Uterus (tissue), 4 donors: ENCODE data around the gene C2orf49. TPM values are rescaled to one million over a fixed set of nuclear protein-coding genes. Genes with fewer than 3 reads are reported as not detected.
A peak's percentile ranks its signal among the peaks of the same experiment; 100 is the strongest.

Experiments
- DNase-seq, 2 donors: peaks; one replicate each; pipeline ENCODE4 v3.0.0-alpha.2; 2019 to 2020
- H3K27ac ChIP-seq, 2 donors: fragments of 200-600 bp; sonication (generic); 1 replicate in 1 of 2; 2 replicates in 1 of 2; pipeline ENCODE4 v1.5.1; 2016 to 2018
- H3K27me3 ChIP-seq, 2 donors: fragments of 200-600 bp; sonication (generic); one replicate each; pipeline ENCODE4 v1.5.1; 2018 to 2019; ENCODE audit warnings: control low read depth in 1 of 2
- H3K36me3 ChIP-seq, 2 donors: fragments of 200-600 bp; sonication (generic); one replicate each; pipeline ENCODE4 v1.5.1; 2019; ENCODE audit warnings: control low read depth in 1 of 2
- H3K4me1 ChIP-seq, 2 donors: fragments of 200-600 bp; sonication (generic); one replicate each; pipeline ENCODE4 v1.5.1; 2018 to 2019; ENCODE audit warnings: control low read depth in 1 of 2
- H3K4me3 ChIP-seq, 2 donors: fragments of 200-600 bp; sonication (generic); 1 replicate in 1 of 2; 2 replicates in 1 of 2; pipeline ENCODE4 v1.5.1; 2018 to 2019; ENCODE audit warnings: mild to moderate bottlenecking in 1 of 2
- H3K9me3 ChIP-seq, 2 donors: fragments of 200-600 bp; sonication (generic); one replicate each; pipeline ENCODE4 v1.5.1; 2019; ENCODE audit warnings: control low read depth in 1 of 2
- CTCF ChIP-seq, 4 experiments: fragments of 200-600 bp in 2 of 4; fragments of 450-650 bp in 2 of 4; sonication (generic) in 2 of 4; IDR thresholded peaks; one replicate each; pipeline ENCODE4 v1.5.1; 2016 to 2019; ENCODE audit warnings: antibody characterized with exemption in 4 of 4, mild to moderate bottlenecking in 2 of 4, moderate library complexity in 1 of 4
- POLR2A ChIP-seq, 2 donors: fragments of 450-650 bp; IDR thresholded peaks; one replicate each; pipeline ENCODE4 v1.6.1; 2016; ENCODE audit warnings: antibody characterized with exemption in 2 of 2, mild to moderate bottlenecking in 1 of 2, moderate library complexity in 1 of 2
- intact Hi-C: fragments of 100-400 bp; cut with DNase I; formaldehyde crosslinking; loops from one replicate; pipeline ENCODE4 v1.15.1; 2023; ENCODE audit warnings: low total_unique reads
- total RNA-seq, 4 donors: library from RNA; depleted of rRNA in 3 of 4; stranded (reverse); fragments of >200 nt in 3 of 4; gene quantifications; one replicate each; pipeline versions ENCODE4 v1.1.0 to v1.2.4, GENCODE V29; 2014 to 2023
- donor health status: DM: yes; HTN: yes; CAD: no.

C2orf49 gene
- total RNA-seq, 4 donors from 2014 or later: 10.2 to 62.6 (median 22.8) TPM

GRCh38 chr2:105368759-105369408, 31.5 kb downstream of the C2orf49 start:
- intact Hi-C loops: loop anchor here (5.0 kb wide), 1 partner anchor 153 kb away; no protein-coding TSS in a partner anchor
- Histone ChIP-seq H3K36me3 (no peaks in the 10 kb centered on the region), H3K4me1 (peaks cover 0 to 3% of the 10 kb centered on the region in 2 donors), H3K9me3 (no peaks in the 10 kb centered on the region), H3K27ac (no peak overlapping the region), H3K4me3 (no peak overlapping the region), H3K27me3 (no peaks in the 10 kb centered on the region)
- TF ChIP-seq POLR2A (IDR thresholded peaks at IDR 0.05): no peak
- TF ChIP-seq CTCF (IDR thresholded peaks at IDR 0.05): no peak
- DNase-seq: no peak

GRCh38 chr2:105369777-105370690, 32.7 kb downstream of the C2orf49 start:
- DNase-seq: peak; percentile 84 to 85
- Histone ChIP-seq H3K4me1 (peaks cover 0 to 1% of the 10 kb centered on the region in 2 donors), H3K4me3 (no peak overlapping the region), H3K27ac (no peak overlapping the region), H3K36me3 (no peaks in the 10 kb centered on the region), H3K9me3 (no peaks in the 10 kb centered on the region), H3K27me3 (no peaks in the 10 kb centered on the region)
- intact Hi-C loops: loop anchor here (5.0 kb wide), 1 partner anchor 152 kb away; no protein-coding TSS in a partner anchor
- no peak for TF ChIP-seq POLR2A (IDR thresholded peaks at IDR 0.05)
- peak; percentile 90 to 94 (median 91) for TF ChIP-seq CTCF (IDR thresholded peaks at IDR 0.05)

- peaks cover 0 to 3% of the 10 kb centered on the region in 2 donors for H3K4me1 ChIP-seq
- H3K27me3 ChIP-seq: no peaks in the 10 kb centered on the region
- DNase-seq: no peak
- no peak overlapping the region for H3K27ac ChIP-seq
- H3K9me3 ChIP-seq: no peaks in the 10 kb centered on the region
- intact Hi-C loops: no loop called here
- no peaks in the 10 kb centered on the region for H3K36me3 ChIP-seq
- TF ChIP-seq POLR2A (IDR thresholded peaks at IDR 0.05) (no peak), CTCF (IDR thresholded peaks at IDR 0.05) (no peak)
- H3K4me3 ChIP-seq: no peak overlapping the region
These were observed 33.8 kb downstream of the C2orf49 start for GRCh38 chr2:105371156-105371555.

- no peak overlapping the region for H3K4me3 ChIP-seq
- intact Hi-C loops: no loop called here
These were observed 34.5 kb downstream of the C2orf49 start for GRCh38 chr2:105371810-105372209.

More at GRCh38 chr2:105371810-105372209, 34.5 kb downstream of the C2orf49 start:
- Histone ChIP-seq H3K36me3 (no peaks in the 10 kb centered on the region), H3K4me1 (peaks cover 0 to 3% of the 10 kb centered on the region in 2 donors), H3K27me3 (no peaks in the 10 kb centered on the region), H3K9me3 (no peaks in the 10 kb centered on the region), H3K27ac (no peak overlapping the region)
- TF ChIP-seq POLR2A (IDR thresholded peaks at IDR 0.05) (no peak), CTCF (IDR thresholded peaks at IDR 0.05) (no peak)
- no peak for DNase-seq
